Endothelial cell of umbilical vein (primary cell): Measurements from ENCODE around the gene FHIT. TPM values are rescaled to one million over a fixed set of nuclear protein-coding genes. Genes with fewer than 3 reads are reported as not detected.

Source experiments
- BruUV-seq: library from RNA; stranded (reverse); fragments of 400-500 nt; replicated peaks from 2 replicates; lab custom pipeline; 2021; lab: Mats Ljungman, UMichigan
- CTCF ChIA-PET: fragments of 300-600, 350-600 bp; sonication (Branson Sonifier 250); formaldehyde crosslinking; loops from one replicate; lab custom pipeline; 2021; ENCODE audit warnings: antibody characterized with exemption, inconsistent platforms; lab: Charles Lee
- POLR2A ChIA-PET: fragments of 300-600, 350-600 bp; sonication (Branson Sonifier 250); formaldehyde crosslinking; loops from one replicate; lab custom pipeline; 2021; ENCODE audit warnings: antibody characterized with exemption, inconsistent platforms; lab: Charles Lee
- DNase-seq: peaks from one replicate; pipeline ENCODE4 v3.0.0-alpha.2; 2011; ENCODE audit warnings: low read depth, low spot score
- FAIRE-seq: peaks from 2 replicates; lab custom pipeline; 2011; peaks lifted over from hg19 to GRCh38; lab: Jason Lieb, UNC
- H2AFZ ChIP-seq: 2 replicates; pipeline ENCODE4 v1.6.0; 2012; ENCODE audit warnings: low read depth, low read length, control low read depth, inconsistent platforms
- H3K27ac ChIP-seq: 2 replicates; pipeline ENCODE4 v1.5.1; 2011; ENCODE audit warnings: low read depth, mild to moderate bottlenecking, control low read depth, low read length, moderate library complexity; ENCODE audit not compliant: insufficient read depth
- H3K27me3 ChIP-seq, 2 experiments: 2 replicates each; pipeline versions ENCODE4 v1.6.0 to v1.6.1; 2011; ENCODE audit warnings: low read length in 2 of 2, mixed read lengths in 1 of 2; ENCODE audit not compliant: control insufficient read depth in 2 of 2, insufficient read depth in 2 of 2
- H3K36me3 ChIP-seq, 2 experiments: 2 replicates in 1 of 2; 3 replicates in 1 of 2; pipeline ENCODE4 v1.5.1; 2011; ENCODE audit warnings: low read length in 2 of 2, mild to moderate bottlenecking in 1 of 2, moderate library complexity in 1 of 2; ENCODE audit not compliant: control insufficient read depth in 2 of 2, insufficient read depth in 2 of 2; ENCODE audit errors: extremely low read depth in 1 of 2
- H3K4me1 ChIP-seq: 3 replicates; pipeline ENCODE4 v1.5.1; 2011; ENCODE audit warnings: mild to moderate bottlenecking, low read length; ENCODE audit not compliant: control insufficient read depth, insufficient read depth; ENCODE audit errors: extremely low read depth
- H3K4me2 ChIP-seq: 2 replicates; pipeline ENCODE4 v1.6.1; 2011; ENCODE audit warnings: low read length, control low read depth, mixed read lengths; ENCODE audit not compliant: insufficient read depth
- H3K4me3 ChIP-seq, 3 experiments: fragments of 200-600 bp in 1 of 3; sonication (generic), shearing (Covaris generic) in 1 of 3; replicated peaks in 1 of 3; 2 replicates each; pipeline ENCODE4 v1.5.1; 2011 to 2016; ENCODE audit warnings: control low read depth in 3 of 3, low read length in 3 of 3, mild to moderate bottlenecking in 2 of 3, inconsistent platforms in 1 of 3, low read depth in 1 of 3, moderate library complexity in 1 of 3; ENCODE audit not compliant: insufficient read depth in 1 of 3
- H3K79me2 ChIP-seq: 2 replicates; pipeline ENCODE4 v1.6.0; 2012; ENCODE audit warnings: low read length, inconsistent platforms; ENCODE audit not compliant: control insufficient read depth, insufficient read depth
- H3K9ac ChIP-seq: replicated peaks from 2 replicates; pipeline ENCODE3; 2011; ENCODE audit warnings: low read length, control low read depth; ENCODE audit not compliant: insufficient read depth; ENCODE audit errors: extremely low read depth
- H3K9me1 ChIP-seq: replicated peaks from 3 replicates; pipeline ENCODE4 v1.6.0; 2011; ENCODE audit warnings: mild to moderate bottlenecking, low read length; ENCODE audit not compliant: control insufficient read depth, insufficient read depth; ENCODE audit errors: extremely low read depth
- H3K9me3 ChIP-seq: replicated peaks from 2 replicates; pipeline ENCODE4 v1.5.1; 2012; ENCODE audit warnings: low read length, inconsistent platforms; ENCODE audit not compliant: control insufficient read depth, insufficient read depth
- H4K20me1 ChIP-seq: replicated peaks from 2 replicates; pipeline ENCODE3; 2011; ENCODE audit warnings: mild to moderate bottlenecking, low read length; ENCODE audit not compliant: control insufficient read depth, insufficient read depth; ENCODE audit errors: extremely low read depth
- FOS ChIP-seq: IDR thresholded peaks from 2 replicates; pipeline ENCODE4 v1.6.1; 2011; ENCODE audit warnings: mild to moderate bottlenecking, low read length, moderate library complexity, borderline replicate concordance; ENCODE audit not compliant: insufficient read depth
- JUN ChIP-seq: IDR thresholded peaks from 2 replicates; pipeline ENCODE4 v1.6.1; 2011; ENCODE audit warnings: borderline replicate concordance, low read depth; ENCODE audit not compliant: insufficient read length, insufficient read depth
- MAX ChIP-seq: IDR thresholded peaks from 2 replicates; pipeline ENCODE4 v1.6.1; 2011; ENCODE audit not compliant: insufficient read depth, insufficient read length
- dilution Hi-C: fragments of 300-500 bp; cut with MboI; formaldehyde crosslinking; loops from one replicate; pipeline ENCODE4 v1.15.0; 2019; ENCODE audit warnings: low sequenced_read_pairs; ENCODE audit not compliant: extremely low pct_ligation_motif_present
- intact Hi-C: fragments of 100-400 bp; cut with micrococcal nuclease; formaldehyde crosslinking; loops from one replicate; pipeline ENCODE4 v1.10.0; 2022
- polyA plus RNA-seq, 4 experiments: library from polyadenylated mRNA; depleted of rRNA in 3 of 4; stranded (reverse) in 3 of 4; unstranded in 1 of 4; fragments of >200 nt; gene quantifications; 2 replicates each; pipeline versions ENCODE4 v1.2.1 to v1.2.3, GENCODE V29; 2011 to 2012; ENCODE audit warnings: missing spikeins in 1 of 4
- total RNA-seq: library from RNA; stranded (reverse); gene quantifications from 2 replicates; pipeline ENCODE4 v1.2.3, GENCODE V29; 2021

FHIT gene
- total and polyA plus RNA-seq, 2 donors (not counting 3 experiments of a cell fraction or from before 2014, with no cell fraction given): 0.47 to 2.2 TPM

GRCh38 chr3:60366486-60366885 lies 884.8 kb downstream of the FHIT start:
- no peak for FAIRE-seq
- Histone ChIP-seq H3K4me3 (no peak overlapping the region), H3K9me1 (no peaks in the 10 kb centered on the region), H3K4me1 (peaks cover 6% of the 10 kb centered on the region), H3K4me2 (no peak overlapping the region), H3K36me3 (no peaks in the 10 kb centered on the region), H3K27me3 (no peaks in the 10 kb centered on the region), H3K9me3 (no peaks in the 10 kb centered on the region), H3K79me2 (no peaks in the 10 kb centered on the region), H3K27ac (no peak overlapping the region), H3K9ac (no peak overlapping the region), H4K20me1 (no peaks in the 10 kb centered on the region), H2AFZ (no peak overlapping the region)
- no peak for TF ChIP-seq MAX
- dilution Hi-C loops: no loop called here
- POLR2A ChIA-PET: no interaction called here
- BruUV-seq: no TSS peak
- no peak for DNase-seq
- CTCF ChIA-PET: no interaction called here
- intact Hi-C loops: no loop called here

GRCh38 chr3:60365360-60365759 lies 885.9 kb downstream of the FHIT start:
- Histone ChIP-seq H3K4me2 (peak overlapping the region; percentile 58), H2AFZ (no peak overlapping the region), H3K79me2 (no peaks in the 10 kb centered on the region), H3K36me3 (no peaks in the 10 kb centered on the region), H4K20me1 (no peaks in the 10 kb centered on the region), H3K9ac (no peak overlapping the region), H3K27me3 (no peaks in the 10 kb centered on the region), H3K9me1 (no peaks in the 10 kb centered on the region), H3K4me3 (no peak overlapping the region), H3K9me3 (no peaks in the 10 kb centered on the region), H3K27ac (no peak overlapping the region), H3K4me1 (peaks cover 6% of the 10 kb centered on the region)
- peak; percentile 83 for TF ChIP-seq JUN
- TF ChIP-seq FOS: no peak
- DNase-seq: peak; percentile 2
- no TSS peak for BruUV-seq
- intact Hi-C loops: no loop called here
- peak; percentile 69 for FAIRE-seq
- dilution Hi-C loops: no loop called here
- CTCF ChIA-PET: no interaction called here
- POLR2A ChIA-PET: no interaction called here
